ENCODE measurements around the gene ZNF366. TPM values are rescaled to one million over a fixed set of nuclear protein-coding genes. Genes with fewer than 3 reads are reported as not detected.

Gene ZNF366
- total RNA-seq, 2 experiments from 2014 or later, result not detected

- ChIA-PET CTCF (ENCODE audit: unreplicated experiment) (no interaction called here), POLR2A (no interaction called here)
Measured at GRCh38 chr5:72426019-72426418, 81.2 kb downstream of the ZNF366 start.

GRCh38 chr5:72418271-72418670 is 88.9 kb downstream of the ZNF366 start:
- Histone ChIP-seq H3K4me2 (ENCODE audit: low read length) (no peak overlapping the region), H3K4me1 (ENCODE audit: insufficient read depth, low read length, poor library complexity, severe bottlenecking) (no peaks in the 10 kb centered on the region), H2AFZ (ENCODE audit: low read length) (no peak overlapping the region), H3K4me3 (ENCODE audit: low read depth, low read length, poor library complexity, severe bottlenecking) (no peak overlapping the region), H3K79me2 (ENCODE audit: insufficient read depth, low read depth, low read length) (no peaks in the 10 kb centered on the region), H3K9me3 (ENCODE audit: low read length) (no peaks in the 10 kb centered on the region), H3K9me2 (ENCODE audit: insufficient read depth, low read length) (no peaks in the 10 kb centered on the region), H4K20me1 (ENCODE audit: insufficient read depth, low read length) (no peaks in the 10 kb centered on the region), H3K36me3 (ENCODE audit: insufficient read depth, low read length) (no peaks in the 10 kb centered on the region), H3K27ac (ENCODE audit: low read depth, low read length, poor library complexity, severe bottlenecking) (no peak overlapping the region)
- ChIA-PET CTCF (ENCODE audit: unreplicated experiment) (no interaction called here), POLR2A (interaction anchor here (0.6 kb wide), 1 partner anchor 1103 kb away, joined by 3 read pairs; no protein-coding TSS in a partner anchor)
- no TSS peak for BruUV-seq (replicated peaks)
- intact Hi-C loops (cut with micrococcal nuclease; ENCODE audit: unreplicated experiment), result no loop called here
- no peak for TF ChIP-seq EZH2phosphoT487 (IDR thresholded peaks at IDR 0.05; ENCODE audit: borderline replicate concordance, low read depth, low read length)
- TF ChIP-seq, protein P1, sequence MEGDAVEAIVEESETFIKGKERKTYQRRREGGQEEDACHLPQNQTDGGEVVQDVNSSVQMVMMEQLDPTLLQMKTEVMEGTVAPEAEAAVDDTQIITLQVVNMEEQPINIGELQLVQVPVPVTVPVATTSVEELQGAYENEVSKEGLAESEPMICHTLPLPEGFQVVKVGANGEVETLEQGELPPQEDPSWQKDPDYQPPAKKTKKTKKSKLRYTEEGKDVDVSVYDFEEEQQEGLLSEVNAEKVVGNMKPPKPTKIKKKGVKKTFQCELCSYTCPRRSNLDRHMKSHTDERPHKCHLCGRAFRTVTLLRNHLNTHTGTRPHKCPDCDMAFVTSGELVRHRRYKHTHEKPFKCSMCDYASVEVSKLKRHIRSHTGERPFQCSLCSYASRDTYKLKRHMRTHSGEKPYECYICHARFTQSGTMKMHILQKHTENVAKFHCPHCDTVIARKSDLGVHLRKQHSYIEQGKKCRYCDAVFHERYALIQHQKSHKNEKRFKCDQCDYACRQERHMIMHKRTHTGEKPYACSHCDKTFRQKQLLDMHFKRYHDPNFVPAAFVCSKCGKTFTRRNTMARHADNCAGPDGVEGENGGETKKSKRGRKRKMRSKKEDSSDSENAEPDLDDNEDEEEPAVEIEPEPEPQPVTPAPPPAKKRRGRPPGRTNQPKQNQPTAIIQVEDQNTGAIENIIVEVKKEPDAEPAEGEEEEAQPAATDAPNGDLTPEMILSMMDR (conservative IDR thresholded peaks at IDR 0.05; ENCODE audit: low read length), result no peak
- DNase-seq (ENCODE audit: low spot score), result no peak

More at GRCh38 chr5:72426019-72426418, 81.2 kb downstream of the ZNF366 start:
- BruUV-seq (replicated peaks), result no TSS peak
- Histone ChIP-seq H3K4me1 (ENCODE audit: insufficient read depth, low read length, poor library complexity, severe bottlenecking) (no peaks in the 10 kb centered on the region), H3K79me2 (ENCODE audit: insufficient read depth, low read depth, low read length) (no peaks in the 10 kb centered on the region), H3K9me3 (ENCODE audit: low read length) (no peaks in the 10 kb centered on the region), H4K20me1 (ENCODE audit: insufficient read depth, low read length) (no peaks in the 10 kb centered on the region), H3K4me3 (ENCODE audit: low read depth, low read length, poor library complexity, severe bottlenecking) (no peak overlapping the region), H3K36me3 (ENCODE audit: insufficient read depth, low read length) (no peaks in the 10 kb centered on the region), H3K27ac (ENCODE audit: low read depth, low read length, poor library complexity, severe bottlenecking) (no peak overlapping the region), H3K4me2 (ENCODE audit: low read length) (no peak overlapping the region), H3K9me2 (ENCODE audit: insufficient read depth, low read length) (no peaks in the 10 kb centered on the region), H2AFZ (ENCODE audit: low read length) (no peak overlapping the region)
- no peak for DNase-seq (ENCODE audit: low spot score)
- no peak for TF ChIP-seq EZH2phosphoT487 (IDR thresholded peaks at IDR 0.05; ENCODE audit: borderline replicate concordance, low read depth, low read length)
- TF ChIP-seq, protein P1 (conservative IDR thresholded peaks at IDR 0.05; ENCODE audit: low read length), result no peak
- intact Hi-C loops (cut with micrococcal nuclease; ENCODE audit: unreplicated experiment), result no loop called here

- CTCF ChIA-PET (ENCODE audit: unreplicated experiment), result no interaction called here
- H3K79me2 ChIP-seq (ENCODE audit: insufficient read depth, low read depth, low read length), result no peaks in the 10 kb centered on the region
- POLR2A ChIA-PET, result interaction anchor here (0.6 kb wide), 1 partner anchor 1104 kb away, joined by 3 read pairs; no protein-coding TSS in a partner anchor
- no peaks in the 10 kb centered on the region for H3K9me2 ChIP-seq (ENCODE audit: insufficient read depth, low read length)
- H4K20me1 ChIP-seq (ENCODE audit: insufficient read depth, low read length), result no peaks in the 10 kb centered on the region
- DNase-seq (ENCODE audit: low spot score), result no peak
- H2AFZ ChIP-seq (ENCODE audit: low read length), result no peak overlapping the region
- H3K4me3 ChIP-seq (ENCODE audit: low read depth, low read length, poor library complexity, severe bottlenecking), result no peak overlapping the region
- H3K9me3 ChIP-seq (ENCODE audit: low read length), result no peaks in the 10 kb centered on the region
- H3K36me3 ChIP-seq (ENCODE audit: insufficient read depth, low read length), result no peaks in the 10 kb centered on the region
- no peak for TF ChIP-seq EZH2phosphoT487 (IDR thresholded peaks at IDR 0.05; ENCODE audit: borderline replicate concordance, low read depth, low read length)
- TF ChIP-seq, protein P1 (conservative IDR thresholded peaks at IDR 0.05; ENCODE audit: low read length), result no peak
- no peaks in the 10 kb centered on the region for H3K4me1 ChIP-seq (ENCODE audit: insufficient read depth, low read length, poor library complexity, severe bottlenecking)
- no peak overlapping the region for H3K27ac ChIP-seq (ENCODE audit: low read depth, low read length, poor library complexity, severe bottlenecking)
- intact Hi-C loops (cut with micrococcal nuclease; ENCODE audit: unreplicated experiment), result no loop called here
- BruUV-seq (replicated peaks), result no TSS peak
- H3K4me2 ChIP-seq (ENCODE audit: low read length), result no peak overlapping the region
Measured at GRCh38 chr5:72417333-72418062, 89.7 kb downstream of the ZNF366 start.
